GM19397 (cell line): ENCODE results near the gene TAF11L13.
"Not testable (repeated sequence)": the region's sequence is repeated elsewhere in the genome, so short reads cannot be mapped to it uniquely, and the experiment has no call there.

Source experiments
- ATAC-seq: cut with Tn5 transposase; IDR thresholded peaks from one replicate; pipeline ENCODE4 v1.9.1; 2021; ENCODE audit warnings: mild to moderate bottlenecking, moderate library complexity; ENCODE audit not compliant: unreplicated experiment

The TAF11L13 gene

DNA sequence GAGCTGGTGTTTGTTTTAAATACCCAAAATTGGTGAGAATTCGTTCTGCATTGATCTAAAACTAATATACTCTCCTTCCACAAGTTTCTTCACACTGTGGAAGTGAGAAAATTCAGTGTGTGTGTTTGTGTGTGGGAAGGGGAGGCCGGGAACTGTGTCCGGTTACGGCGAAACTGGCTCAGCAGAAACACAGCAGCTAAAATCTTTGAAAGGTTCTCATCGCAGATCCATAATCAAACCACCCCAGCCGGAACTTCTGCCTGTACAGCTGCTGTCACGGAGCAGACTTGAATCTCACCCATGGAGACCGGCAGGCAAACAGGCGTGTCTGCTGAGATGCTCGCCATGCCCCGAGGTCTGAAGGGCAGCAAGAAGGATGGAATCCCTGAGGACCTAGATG is at the start of gene TAF11L13:
TSS of gene TAF11L13 (plus strand) at position 301 of the 400 bp plus-strand sequence.
- not testable (repeated sequence) for ATAC-seq

DNA sequence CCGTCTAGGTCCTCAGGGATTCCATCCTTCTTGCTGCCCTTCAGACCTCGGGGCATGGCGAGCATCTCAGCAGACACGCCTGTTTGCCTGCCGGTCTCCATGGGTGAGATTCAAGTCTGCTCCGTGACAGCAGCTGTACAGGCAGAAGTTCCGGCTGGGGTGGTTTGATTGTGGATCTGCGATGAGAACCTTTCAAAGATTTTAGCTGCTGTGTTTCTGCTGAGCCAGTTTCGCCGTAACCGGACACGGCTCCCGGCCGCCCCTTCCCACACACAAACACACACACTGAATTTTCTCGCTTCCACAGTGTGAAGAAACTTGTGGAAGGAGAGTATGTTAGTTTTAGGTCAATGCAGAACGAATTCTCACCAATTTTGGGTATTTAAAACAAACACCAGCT is 46.2 kb upstream of the TAF11L13 start, which contains the start of gene TAF11L7:
TSS of gene TAF11L7 (minus strand) at position 101 of the 400 bp plus-strand sequence.
- ATAC-seq: not testable (repeated sequence)

DNA sequence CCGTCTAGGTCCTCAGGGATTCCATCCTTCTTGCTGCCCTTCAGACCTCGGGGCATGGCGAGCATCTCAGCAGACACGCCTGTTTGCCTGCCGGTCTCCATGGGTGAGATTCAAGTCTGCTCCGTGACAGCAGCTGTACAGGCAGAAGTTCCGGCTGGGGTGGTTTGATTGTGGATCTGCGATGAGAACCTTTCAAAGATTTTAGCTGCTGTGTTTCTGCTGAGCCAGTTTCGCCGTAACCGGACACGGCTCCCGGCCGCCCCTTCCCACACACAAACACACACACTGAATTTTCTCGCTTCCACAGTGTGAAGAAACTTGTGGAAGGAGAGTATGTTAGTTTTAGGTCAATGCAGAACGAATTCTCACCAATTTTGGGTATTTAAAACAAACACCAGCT is 41.0 kb upstream of the TAF11L13 start, which contains the start of gene TAF11L8:
TSS of gene TAF11L8 (minus strand) at position 101 of the 400 bp plus-strand sequence.
- not testable (repeated sequence) for ATAC-seq

DNA sequence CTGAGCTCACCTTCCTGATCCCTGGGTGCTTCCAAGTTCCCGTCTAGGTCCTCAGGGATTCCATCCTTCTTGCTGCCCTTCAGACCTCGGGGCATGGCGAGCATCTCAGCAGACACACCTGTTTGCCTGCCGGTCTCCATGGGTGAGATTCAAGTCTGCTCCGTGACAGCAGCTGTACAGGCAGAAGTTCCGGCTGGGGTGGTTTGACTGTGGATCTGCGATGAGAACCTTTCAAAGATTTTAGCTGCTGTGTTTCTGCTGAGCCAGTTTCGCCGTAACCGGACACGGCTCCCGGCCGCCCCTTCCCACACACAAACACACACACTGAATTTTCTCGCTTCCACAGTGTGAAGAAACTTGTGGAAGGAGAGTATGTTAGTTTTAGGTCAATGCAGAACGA is 37.6 kb upstream of the TAF11L13 start, which contains the start of gene TAF11L9:
TSS of gene TAF11L9 (minus strand) at position 140 of the 400 bp plus-strand sequence.
- ATAC-seq: not testable (repeated sequence)

DNA sequence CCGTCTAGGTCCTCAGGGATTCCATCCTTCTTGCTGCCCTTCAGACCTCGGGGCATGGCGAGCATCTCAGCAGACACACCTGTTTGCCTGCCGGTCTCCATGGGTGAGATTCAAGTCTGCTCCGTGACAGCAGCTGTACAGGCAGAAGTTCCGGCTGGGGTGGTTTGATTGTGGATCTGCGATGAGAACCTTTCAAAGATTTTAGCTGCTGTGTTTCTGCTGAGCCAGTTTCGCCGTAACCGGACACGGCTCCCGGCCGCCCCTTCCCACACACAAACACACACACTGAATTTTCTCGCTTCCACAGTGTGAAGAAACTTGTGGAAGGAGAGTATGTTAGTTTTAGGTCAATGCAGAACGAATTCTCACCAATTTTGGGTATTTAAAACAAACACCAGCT is 34.2 kb upstream of the TAF11L13 start, which contains the start of gene TAF11L10:
TSS of gene TAF11L10 (minus strand) at position 101 of the 400 bp plus-strand sequence.
- not testable (repeated sequence) for ATAC-seq

GRCh38 chr5:17603880-17604279 is 28.0 kb upstream of the TAF11L13 start, which contains the start of gene TAF11L11:
TAF11L11 (plus strand) TSS chr5:17604183.
- ATAC-seq: not testable (repeated sequence)

- no peak for ATAC-seq
Observed at GRCh38 chr5:17604951-17605350, 26.9 kb upstream of the TAF11L13 start.

DNA sequence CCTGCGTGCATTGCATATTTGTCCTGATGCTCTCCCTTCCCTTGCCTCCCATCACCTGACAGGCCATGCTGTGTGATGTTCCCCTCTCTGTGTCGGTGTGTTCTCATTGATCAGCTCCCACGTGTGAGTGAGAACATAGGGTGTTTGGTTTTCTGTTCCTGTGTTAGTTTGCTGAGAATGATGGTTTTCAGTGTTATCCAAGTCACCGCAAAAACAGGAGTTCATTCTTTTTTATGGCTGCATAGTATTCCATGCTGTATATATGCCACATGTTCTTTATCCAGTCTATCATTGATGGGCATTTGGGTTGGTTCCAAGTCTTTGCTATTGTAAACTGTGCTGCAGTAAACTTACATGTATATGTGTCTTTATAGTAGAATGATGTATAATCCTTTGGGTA is 24.4 kb upstream of the TAF11L13 start:
- not testable (repeated sequence) for ATAC-seq

DNA sequence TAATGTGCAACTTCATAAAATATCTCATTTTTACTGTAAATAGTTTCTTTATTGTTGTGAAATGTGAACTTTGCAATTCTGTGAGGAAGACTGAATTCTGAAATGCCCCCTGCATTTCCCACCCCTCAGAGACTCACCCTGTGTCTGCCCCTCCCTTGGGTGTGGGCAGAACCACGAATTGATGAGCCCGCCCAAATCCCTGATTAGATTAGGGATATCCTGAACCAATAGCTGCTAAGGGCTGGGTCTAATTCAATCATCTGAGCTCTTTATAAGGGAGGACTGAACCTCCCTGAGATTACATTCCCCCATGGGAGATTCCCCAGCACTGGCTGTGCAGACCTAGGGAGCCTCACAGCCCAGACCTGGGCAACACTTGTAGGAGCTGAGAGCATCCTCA is 21.8 kb upstream of the TAF11L13 start, which contains the start of gene TAF11L12:
TSS of gene TAF11L12 (plus strand) at position 301 of the 400 bp plus-strand sequence.
- ATAC-seq: not testable (repeated sequence)

GRCh38 chr5:17614872-17615605 is 16.8 kb upstream of the TAF11L13 start:
- ATAC-seq: no peak

GRCh38 chr5:17619354-17619753 is 12.5 kb upstream of the TAF11L13 start:
- no peak for ATAC-seq

- ATAC-seq: no peak
Observed at GRCh38 chr5:17620627-17621026, 11.3 kb upstream of the TAF11L13 start.

GRCh38 chr5:17625686-17626085 is 6.2 kb upstream of the TAF11L13 start:
- ATAC-seq: no peak

- no peak for ATAC-seq
Observed at GRCh38 chr5:17634160-17634559, 2.3 kb downstream of the TAF11L13 start, which contains the start of gene TAF11L14. TAF11L14 (plus strand) TSS chr5:17634460.

DNA sequence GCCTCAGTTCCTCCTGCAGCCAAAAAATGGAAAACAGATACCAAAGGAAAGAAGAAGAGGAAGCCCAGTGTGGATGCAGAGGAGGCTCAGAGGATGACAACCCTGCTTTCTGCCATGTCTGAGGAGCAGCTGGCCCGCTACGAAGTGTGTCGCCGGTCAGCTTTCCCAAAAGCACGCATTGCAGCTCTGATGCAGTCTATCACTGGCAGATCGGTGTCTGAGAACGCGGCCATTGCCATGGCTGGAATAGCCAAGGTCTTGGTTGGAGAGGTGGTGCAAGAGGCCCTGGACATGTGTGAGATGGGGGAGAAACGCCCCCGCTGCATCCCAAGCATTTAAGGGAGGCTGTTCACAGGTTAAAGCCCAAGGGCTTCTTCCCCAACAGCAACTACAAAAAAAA is 17.3 kb downstream of the TAF11L13 start:
- not testable (repeated sequence) for ATAC-seq

DNA sequence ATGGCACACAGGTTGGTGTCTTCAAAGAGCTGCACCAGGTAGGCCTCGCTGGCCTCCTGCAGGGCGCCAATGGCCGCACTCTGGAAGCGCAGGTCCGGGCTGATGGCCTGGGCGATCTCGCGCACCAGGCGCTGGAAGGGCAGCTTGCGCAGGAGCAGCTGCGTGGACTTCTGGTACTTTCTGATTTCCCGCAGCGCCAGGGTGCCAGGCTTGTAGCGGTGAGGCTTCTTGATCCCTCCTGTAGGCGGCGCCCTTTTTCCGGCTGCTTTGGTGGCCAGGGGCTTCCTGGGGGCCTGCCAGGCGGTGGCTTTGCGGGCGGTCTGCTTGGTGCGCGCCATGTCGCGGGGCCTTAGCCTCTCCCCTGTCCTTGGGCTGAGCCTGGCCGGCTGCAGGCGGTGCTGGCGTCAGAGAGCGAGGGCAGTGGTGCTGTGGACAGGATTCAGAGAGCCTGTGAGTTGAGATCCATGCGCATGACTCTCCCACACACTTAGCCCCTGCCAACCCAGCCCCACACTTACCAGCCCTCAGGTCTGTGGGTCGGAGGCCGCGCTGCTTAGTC is 23.4 kb downstream of the TAF11L13 start:
- not testable (repeated sequence) for ATAC-seq

- ATAC-seq: no peak
Observed at GRCh38 chr5:17655921-17656320, 24.0 kb downstream of the TAF11L13 start.

DNA sequence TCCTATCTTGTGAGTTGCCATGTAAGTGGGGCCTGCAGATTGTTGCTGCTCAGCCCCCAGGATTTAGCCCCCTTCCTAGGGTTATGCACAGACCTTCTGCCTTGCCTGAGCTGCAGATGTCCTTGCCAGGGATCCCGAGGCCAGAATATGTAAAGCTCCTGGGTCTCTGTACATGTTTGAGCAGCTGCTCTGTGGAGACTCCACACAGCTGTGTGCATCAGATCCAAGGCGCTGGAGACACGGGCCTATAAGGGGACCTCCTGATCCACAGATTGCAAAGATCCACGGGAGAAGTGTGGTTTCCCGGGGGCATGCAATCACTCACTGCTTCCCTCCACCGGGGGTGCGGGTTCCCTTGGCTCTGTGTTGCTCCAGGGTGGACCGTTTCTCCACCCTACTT is 31.3 kb downstream of the TAF11L13 start:
- ATAC-seq: no peak

GRCh38 chr5:17665836-17666235 is 33.9 kb downstream of the TAF11L13 start:
- ATAC-seq: no peak

DNA sequence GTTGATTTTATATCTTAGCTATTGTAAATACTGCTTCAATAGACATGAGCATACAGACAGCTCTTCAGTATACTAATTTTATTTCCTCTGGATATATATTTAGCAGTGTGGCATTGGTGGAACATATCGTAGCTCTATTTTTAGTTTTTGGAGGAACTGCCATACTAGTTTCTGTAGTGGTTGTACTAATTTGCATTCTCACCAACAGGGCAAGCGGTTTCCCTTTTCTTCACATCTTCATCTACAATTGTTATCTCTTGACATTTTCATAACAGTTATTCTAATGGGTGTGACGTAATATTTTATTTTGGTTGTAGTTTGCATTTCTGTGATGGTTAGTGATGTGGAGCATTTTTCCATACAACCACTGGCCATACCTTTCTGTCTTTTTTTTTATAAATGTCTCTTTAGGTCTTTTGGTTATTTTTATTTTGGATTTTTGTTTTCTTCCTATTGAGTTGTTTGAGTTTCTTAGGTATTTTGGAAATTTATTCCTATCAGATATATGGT is 34.9 kb downstream of the TAF11L13 start:
- ATAC-seq: no peak

DNA sequence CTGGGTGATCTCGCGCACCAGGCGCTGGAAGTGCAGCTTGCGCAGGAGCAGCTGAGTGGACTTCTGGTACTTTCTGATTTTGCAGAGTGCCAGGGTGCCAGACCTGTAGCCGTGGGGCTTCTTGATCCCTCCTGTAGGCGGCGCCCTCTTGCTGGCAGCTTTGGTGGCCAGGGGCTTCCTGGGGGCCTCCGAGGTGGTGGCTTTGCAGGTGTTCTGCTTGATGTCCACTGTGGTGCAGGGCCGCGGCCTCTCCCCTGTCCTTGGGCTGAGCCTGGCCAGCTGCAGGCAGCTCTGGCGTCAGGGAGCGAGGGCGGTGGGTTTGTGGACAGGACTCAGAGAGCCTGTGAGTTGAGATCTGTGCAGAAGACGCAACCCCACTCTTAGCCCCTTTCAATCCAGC is 38.5 kb downstream of the TAF11L13 start:
- no peak for ATAC-seq
